Lower leg skin (tissue), 3 donors: ENCODE results near the gene RCBTB2.

Source experiments
- POLR2A ChIP-seq, 2 donors: fragments of 450-650 bp; IDR thresholded peaks; one replicate each; pipeline ENCODE4 v1.6.1; 2016 to 2017; ENCODE audit warnings: antibody characterized with exemption in 2 of 2, mild to moderate bottlenecking in 1 of 2, moderate library complexity in 1 of 2
- TF ChIP-seq, protein P1 (sequence below), 3 donors: fragments of 450-650 bp; IDR thresholded peaks; one replicate each; pipeline ENCODE4 v1.5.1; 2016; ENCODE audit warnings: antibody characterized with exemption in 3 of 3, mild to moderate bottlenecking in 3 of 3, moderate library complexity in 2 of 3

DNA sequence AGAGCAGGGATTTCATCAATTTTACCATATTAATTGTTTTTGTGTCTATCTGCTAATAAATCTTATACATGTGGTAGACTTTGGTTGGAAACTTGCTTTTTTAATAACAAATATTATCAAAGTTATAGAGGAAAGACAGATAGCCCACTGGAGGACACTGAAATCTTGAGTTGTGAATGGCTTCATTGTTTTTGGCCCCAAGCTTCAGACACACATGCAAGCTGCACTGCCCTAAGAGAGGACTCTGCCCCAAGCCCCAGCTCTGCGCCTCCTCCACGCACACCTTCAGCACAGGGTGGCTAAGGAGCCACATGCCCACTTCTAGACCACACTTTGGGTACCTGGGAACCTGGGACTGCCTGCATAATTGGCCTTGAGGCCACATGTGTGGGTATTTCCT is 35.2 kb downstream of the RCBTB2 start:
- TF ChIP-seq, protein P1, sequence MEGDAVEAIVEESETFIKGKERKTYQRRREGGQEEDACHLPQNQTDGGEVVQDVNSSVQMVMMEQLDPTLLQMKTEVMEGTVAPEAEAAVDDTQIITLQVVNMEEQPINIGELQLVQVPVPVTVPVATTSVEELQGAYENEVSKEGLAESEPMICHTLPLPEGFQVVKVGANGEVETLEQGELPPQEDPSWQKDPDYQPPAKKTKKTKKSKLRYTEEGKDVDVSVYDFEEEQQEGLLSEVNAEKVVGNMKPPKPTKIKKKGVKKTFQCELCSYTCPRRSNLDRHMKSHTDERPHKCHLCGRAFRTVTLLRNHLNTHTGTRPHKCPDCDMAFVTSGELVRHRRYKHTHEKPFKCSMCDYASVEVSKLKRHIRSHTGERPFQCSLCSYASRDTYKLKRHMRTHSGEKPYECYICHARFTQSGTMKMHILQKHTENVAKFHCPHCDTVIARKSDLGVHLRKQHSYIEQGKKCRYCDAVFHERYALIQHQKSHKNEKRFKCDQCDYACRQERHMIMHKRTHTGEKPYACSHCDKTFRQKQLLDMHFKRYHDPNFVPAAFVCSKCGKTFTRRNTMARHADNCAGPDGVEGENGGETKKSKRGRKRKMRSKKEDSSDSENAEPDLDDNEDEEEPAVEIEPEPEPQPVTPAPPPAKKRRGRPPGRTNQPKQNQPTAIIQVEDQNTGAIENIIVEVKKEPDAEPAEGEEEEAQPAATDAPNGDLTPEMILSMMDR (IDR thresholded peaks at IDR 0.05): no peak
- no peak for TF ChIP-seq POLR2A (IDR thresholded peaks at IDR 0.05)
